SK-N-SH treated with all-trans-retinoic acid at 6 μM for 48 hours (cell line): ENCODE data around the gene RNFT2.

Experiments used
- CREB5 ChIP-seq: fragments of 250-450 bp; sonication (Bioruptor Pico); IDR thresholded peaks from 2 replicates; pipeline ENCODE4 v1.5.1; 2020; ENCODE audit warnings: low read depth, mild to moderate bottlenecking, moderate library complexity
- CSRNP3 ChIP-seq: fragments of 250-450 bp; sonication (Bioruptor Pico); IDR thresholded peaks from 2 replicates; pipeline ENCODE4 v1.5.1; 2021; ENCODE audit warnings: mild to moderate bottlenecking, moderate library complexity
- RARB ChIP-seq: fragments of 250-450 bp; sonication (Bioruptor Pico); IDR thresholded peaks from 2 replicates; pipeline ENCODE4 v1.8.0; 2021; ENCODE audit warnings: mild to moderate bottlenecking, moderate library complexity
- SNAI2 ChIP-seq: fragments of 250-450 bp; sonication (Bioruptor Pico); IDR thresholded peaks from 2 replicates; pipeline ENCODE4 v1.5.0; 2020; ENCODE audit warnings: mild to moderate bottlenecking, moderate library complexity
- ZC3H10 ChIP-seq: fragments of 250-450 bp; sonication (Bioruptor Pico); IDR thresholded peaks from 2 replicates; pipeline ENCODE4 v1.5.1; 2021; ENCODE audit warnings: mild to moderate bottlenecking, moderate library complexity
- ZNF565 ChIP-seq: fragments of 450-650 bp; formaldehyde crosslinking; conservative IDR thresholded peaks from 2 replicates; pipeline ENCODE4 v1.5.0; 2020; ENCODE audit warnings: low read depth, mild to moderate bottlenecking, moderate library complexity

- TF ChIP-seq ZC3H10: no peak
- no peak for TF ChIP-seq RARB (CRISPR knock-in tag)
- TF ChIP-seq CSRNP3 (CRISPR knock-in tag): no peak
- TF ChIP-seq CREB5 (CRISPR knock-in tag): no peak
- TF ChIP-seq ZNF565 (CRISPR knock-in tag): no peak
- no peak for TF ChIP-seq SNAI2 (CRISPR knock-in tag)
Observed at GRCh38 chr12:116749884-116750283, 11.8 kb downstream of the RNFT2 start.
